ENCODE results near the gene UBFD1. TPM values are rescaled to one million over a fixed set of nuclear protein-coding genes. Genes with fewer than 3 reads are reported as not detected.

UBFD1 gene
- total and polyA plus RNA-seq, 12 donors = 12.4 to 77.3 (median 48.8) TPM

DNA sequence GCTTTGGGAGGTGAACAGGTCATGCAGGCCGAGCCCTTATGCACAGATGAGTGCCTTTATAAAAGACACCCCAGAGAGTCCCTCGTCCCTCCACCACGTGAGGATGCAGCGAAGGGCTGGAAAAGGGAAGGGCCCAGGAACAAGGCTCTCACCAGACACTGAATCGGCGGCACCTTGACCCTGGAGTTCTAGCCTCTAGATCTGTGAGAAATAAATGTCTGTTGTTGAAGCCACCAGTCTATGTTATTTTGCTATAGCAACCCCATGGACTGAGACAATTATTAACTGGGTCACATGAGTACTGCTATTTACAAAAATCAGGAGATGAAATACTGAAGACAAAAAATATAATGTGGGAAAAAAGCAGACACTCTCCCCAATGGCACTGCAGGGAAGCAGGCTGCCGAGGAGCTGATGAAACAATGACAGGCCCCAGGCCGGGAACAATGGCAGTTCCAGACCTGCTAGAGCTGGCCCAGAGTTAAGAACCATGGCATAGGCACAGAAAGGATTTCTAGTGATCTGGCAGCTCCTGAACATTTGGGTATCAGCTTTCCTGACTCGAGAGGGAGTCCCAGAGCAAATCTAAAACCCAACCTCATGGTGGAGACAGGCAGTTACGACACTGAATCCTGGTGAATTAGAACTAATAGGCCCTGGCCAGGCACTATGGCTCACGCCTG lies 29.4 kb upstream of the UBFD1 start:
- ATAC-seq = peak in 6 of 8 donors; percentile 40 to 80 (median 66)
- WGBS, 2 donors = 84 to 86% methylated on average over 11 of the region's 11 CpGs
- H3K27ac ChIP-seq = no peak overlapping the region

DNA sequence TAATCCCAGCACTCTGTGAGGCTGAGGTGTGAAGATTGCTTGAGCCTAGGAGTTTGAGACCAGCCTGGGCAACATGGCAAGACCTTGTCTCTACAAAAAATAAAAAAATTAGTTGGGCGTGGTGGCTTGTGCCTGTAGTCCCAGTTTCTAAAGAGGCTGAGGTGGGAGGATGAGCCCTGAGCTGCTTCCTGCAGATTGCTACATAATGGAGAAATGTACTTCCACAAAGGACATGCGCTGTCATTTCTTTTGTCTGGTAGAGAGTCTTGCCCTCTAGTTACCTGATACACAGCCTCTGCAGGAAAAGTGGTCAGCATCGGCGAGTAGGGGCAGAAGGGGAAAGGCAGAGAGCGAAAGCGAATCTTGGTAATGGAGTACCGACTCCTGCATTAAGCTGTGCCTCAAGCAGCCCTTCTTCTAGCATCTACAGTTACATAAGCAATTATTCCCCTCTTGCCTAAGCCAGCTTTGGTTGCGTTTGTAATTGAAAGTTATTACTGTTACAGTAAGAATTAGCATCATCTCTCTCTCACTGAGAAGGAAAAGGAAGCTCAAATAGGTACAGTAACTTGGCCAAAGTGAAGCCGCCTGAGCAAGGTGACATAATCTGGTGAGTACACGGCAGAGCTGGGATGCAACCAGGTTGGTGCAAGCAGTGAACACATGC lies 28.8 kb upstream of the UBFD1 start:
- 93 to 95% methylated on average over 10 of the region's 10 CpGs for WGBS, 2 donors
- intact Hi-C loops (cut with DNase I) = loop anchor here in 1 of 10 donors (10.0 kb wide), 1 partner anchor 64 kb away; no protein-coding TSS in a partner anchor
- no peak overlapping the region for H3K4me3 ChIP-seq
- H3K36me3 ChIP-seq = peaks cover 0 to 97% (median 33%) of the 10 kb centered on the region in 9 donors
- ATAC-seq (no peak), DNase-seq (no peak)
- H3K4me1 ChIP-seq = peaks cover 0 to 6% (median 0%) of the 10 kb centered on the region in 9 donors
- TF ChIP-seq, protein P1, sequence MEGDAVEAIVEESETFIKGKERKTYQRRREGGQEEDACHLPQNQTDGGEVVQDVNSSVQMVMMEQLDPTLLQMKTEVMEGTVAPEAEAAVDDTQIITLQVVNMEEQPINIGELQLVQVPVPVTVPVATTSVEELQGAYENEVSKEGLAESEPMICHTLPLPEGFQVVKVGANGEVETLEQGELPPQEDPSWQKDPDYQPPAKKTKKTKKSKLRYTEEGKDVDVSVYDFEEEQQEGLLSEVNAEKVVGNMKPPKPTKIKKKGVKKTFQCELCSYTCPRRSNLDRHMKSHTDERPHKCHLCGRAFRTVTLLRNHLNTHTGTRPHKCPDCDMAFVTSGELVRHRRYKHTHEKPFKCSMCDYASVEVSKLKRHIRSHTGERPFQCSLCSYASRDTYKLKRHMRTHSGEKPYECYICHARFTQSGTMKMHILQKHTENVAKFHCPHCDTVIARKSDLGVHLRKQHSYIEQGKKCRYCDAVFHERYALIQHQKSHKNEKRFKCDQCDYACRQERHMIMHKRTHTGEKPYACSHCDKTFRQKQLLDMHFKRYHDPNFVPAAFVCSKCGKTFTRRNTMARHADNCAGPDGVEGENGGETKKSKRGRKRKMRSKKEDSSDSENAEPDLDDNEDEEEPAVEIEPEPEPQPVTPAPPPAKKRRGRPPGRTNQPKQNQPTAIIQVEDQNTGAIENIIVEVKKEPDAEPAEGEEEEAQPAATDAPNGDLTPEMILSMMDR (IDR thresholded peaks at IDR 0.05) = no peak
- H3K27ac ChIP-seq = no peak overlapping the region
- no peaks in the 10 kb centered on the region for H3K27me3 ChIP-seq
- H3K9me3 ChIP-seq = no peaks in the 10 kb centered on the region

More for the DNA sequence above, 29.4 kb upstream of the UBFD1 start:
- intact Hi-C loops (cut with DNase I) = loop anchor here in 1 of 10 donors (10.0 kb wide), 1 partner anchor 63 kb away; no protein-coding TSS in a partner anchor
- Histone ChIP-seq H3K9me3 (no peaks in the 10 kb centered on the region), H3K4me3 (no peak overlapping the region), H3K4me1 (peaks cover 0 to 6% (median 0%) of the 10 kb centered on the region in 9 donors), H3K27me3 (no peaks in the 10 kb centered on the region), H3K36me3 (peaks cover 0 to 97% (median 26%) of the 10 kb centered on the region in 9 donors)
- DNase-seq = no peak
- TF ChIP-seq, protein P1 (IDR thresholded peaks at IDR 0.05) = no peak

DNA sequence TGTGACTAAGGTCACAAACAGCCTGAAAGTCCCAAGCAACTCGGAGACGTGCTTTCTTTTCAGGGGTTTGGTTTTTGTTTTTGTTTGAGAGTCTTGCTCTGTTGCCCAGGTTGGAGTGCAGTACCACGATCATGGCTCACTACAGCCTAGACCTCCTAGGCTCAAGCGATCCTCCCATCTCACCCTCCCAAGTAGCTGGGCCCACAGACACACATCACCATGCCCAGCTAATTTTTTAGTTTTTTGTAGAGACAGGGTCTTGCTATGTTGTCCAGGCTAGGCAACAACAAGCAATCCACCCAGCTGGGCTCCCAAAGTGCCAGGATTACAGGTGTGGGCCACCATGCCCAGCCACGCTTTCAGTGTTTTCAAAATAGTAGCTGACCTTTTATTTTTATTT lies 27.5 kb upstream of the UBFD1 start:
- H3K36me3 ChIP-seq = peaks cover 0 to 97% (median 40%) of the 10 kb centered on the region in 9 donors
- no peak overlapping the region for H3K27ac ChIP-seq

DNA sequence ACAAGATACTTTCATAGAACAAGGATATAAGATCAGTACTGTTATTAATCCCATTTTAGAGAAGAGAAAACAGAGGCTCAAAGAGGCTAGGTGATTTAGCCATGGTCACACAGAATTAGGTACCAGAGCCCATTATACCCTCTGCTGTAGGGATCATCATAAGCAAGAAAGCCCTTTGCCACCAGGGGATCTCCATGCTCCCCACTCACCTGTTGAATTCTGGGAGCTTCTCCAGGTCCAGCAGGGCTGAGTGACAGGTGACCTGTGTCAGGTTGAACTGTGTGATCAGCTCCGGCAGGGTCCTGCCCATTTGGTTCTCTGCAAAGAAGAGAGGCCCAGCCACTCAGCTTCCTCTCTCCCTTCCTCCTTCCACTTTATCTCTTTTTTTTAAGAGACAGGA lies 25.1 kb upstream of the UBFD1 start:
- Histone ChIP-seq H3K27me3 (no peaks in the 10 kb centered on the region), H3K4me1 (peaks cover 0 to 6% (median 0%) of the 10 kb centered on the region in 9 donors), H3K36me3 (peaks cover 0 to 99% (median 42%) of the 10 kb centered on the region in 9 donors), H3K9me3 (no peaks in the 10 kb centered on the region), H3K4me3 (no peak overlapping the region), H3K27ac (no peak overlapping the region)
- 91 to 97% methylated on average over 1 of the region's 1 CpG for WGBS, 2 donors
- intact Hi-C loops (cut with DNase I) = no loop called here
- DNase-seq = no peak
- TF ChIP-seq, protein P1 (IDR thresholded peaks at IDR 0.05) = no peak
- no peak for ATAC-seq

More for the DNA sequence above, 27.5 kb upstream of the UBFD1 start:
- whole genome bisulfite sequencing, 2 donors = 93% methylated on average over 5 of the region's 5 CpGs
- Histone ChIP-seq H3K4me3 (no peak overlapping the region), H3K27me3 (no peaks in the 10 kb centered on the region), H3K4me1 (peaks cover 0 to 6% (median 0%) of the 10 kb centered on the region in 9 donors), H3K9me3 (no peaks in the 10 kb centered on the region)
- DNase-seq (no peak), ATAC-seq (no peak)
- TF ChIP-seq, protein P1 (IDR thresholded peaks at IDR 0.05) = no peak
- intact Hi-C loops (cut with DNase I) = no loop called here
